GOT3 (cell line): Measurements from ENCODE around the gene RCAN2.

Experiments used
- DNase-seq: peaks from one replicate; lab custom pipeline; 2025; ENCODE audit warnings: mixed read lengths; lab: John Stamatoyannopoulos, UW

Gene RCAN2

GRCh38 chr6:46491628-46492547, 639 bp upstream of the RCAN2 start:
- DNase-seq: peak; percentile 21

- no peak for DNase-seq
Measured at GRCh38 chr6:46490425-46491200, 636 bp downstream of the RCAN2 start.

DNA sequence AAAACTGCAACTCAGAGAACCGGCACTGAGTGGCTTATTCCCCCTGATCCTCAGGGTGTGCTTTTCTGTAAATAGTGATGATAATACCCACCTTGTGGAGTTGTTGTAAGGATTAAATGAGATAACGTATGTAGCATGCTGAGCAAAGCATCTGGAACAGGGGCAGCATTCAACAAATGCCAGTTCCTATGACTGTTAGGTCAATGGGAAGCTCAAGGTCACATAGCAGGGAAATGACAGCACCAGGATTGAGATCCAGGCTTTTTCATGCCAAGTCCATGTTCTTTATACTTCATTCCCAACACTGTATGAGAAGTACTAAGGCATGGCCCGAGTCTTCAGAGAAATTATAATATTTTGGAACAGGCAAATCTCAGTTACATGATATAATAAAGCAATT, 5.1 kb downstream of the RCAN2 start:
- DNase-seq: no peak

GRCh38 chr6:46484081-46484820, 7.0 kb downstream of the RCAN2 start:
- no peak for DNase-seq

- no peak for DNase-seq
Measured at GRCh38 chr6:46476301-46476700, 14.9 kb downstream of the RCAN2 start.

GRCh38 chr6:46473881-46474280, 17.4 kb downstream of the RCAN2 start:
- no peak for DNase-seq

- no peak for DNase-seq
Measured at GRCh38 chr6:46472243-46472642, 19.0 kb downstream of the RCAN2 start.

GRCh38 chr6:46469021-46469420, 22.2 kb downstream of the RCAN2 start:
- no peak for DNase-seq

DNA sequence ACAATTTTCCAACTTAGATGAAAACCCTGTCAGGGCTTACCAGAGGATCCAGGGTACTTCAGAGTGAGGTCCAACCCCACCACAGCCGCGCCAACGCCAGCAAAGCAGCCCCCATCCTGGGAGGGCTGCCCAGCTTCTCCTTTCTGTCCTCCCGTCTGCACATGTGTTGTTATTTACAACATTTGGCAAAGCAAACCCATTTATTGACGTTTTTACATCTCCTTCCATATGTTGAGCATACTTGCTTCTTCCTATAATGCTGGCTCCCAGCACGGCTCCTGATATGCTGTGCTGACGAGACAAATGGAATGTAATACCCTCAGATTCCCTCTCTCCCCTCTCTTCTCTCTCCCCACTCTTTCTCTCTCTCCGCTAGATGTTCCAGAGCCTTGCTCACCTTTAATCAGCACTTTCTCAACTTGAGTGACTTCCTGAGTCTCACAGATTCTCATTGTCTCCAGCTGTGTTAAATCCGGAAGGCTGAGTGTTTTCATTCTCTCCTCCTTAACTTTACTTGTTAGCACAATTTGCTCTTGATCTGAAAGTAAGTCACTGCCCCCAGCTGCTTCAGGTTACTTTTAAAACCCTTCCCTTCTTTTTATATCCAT, 22.7 kb downstream of the RCAN2 start:
- DNase-seq: no peak

DNA sequence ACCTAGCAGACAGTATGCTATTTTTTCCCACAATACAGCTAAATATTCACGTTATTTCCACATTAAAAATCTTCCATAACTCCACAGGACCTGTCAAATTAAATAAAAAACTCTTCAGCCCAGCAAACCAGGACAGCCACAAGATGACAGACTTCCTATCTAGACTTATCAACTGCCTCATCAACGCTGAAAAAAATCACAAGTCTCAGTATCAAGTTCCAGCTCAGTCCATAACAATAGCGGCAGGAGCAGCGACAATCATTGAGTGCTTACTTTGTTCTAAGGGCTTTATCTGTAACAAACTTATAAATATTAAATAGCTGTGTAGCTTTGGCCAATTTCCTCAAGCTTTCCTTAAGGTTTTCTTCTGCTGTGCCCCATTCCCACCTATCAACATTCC, 24.7 kb downstream of the RCAN2 start:
- DNase-seq: no peak

- DNase-seq: no peak
Measured at GRCh38 chr6:46465294-46466165, 25.7 kb downstream of the RCAN2 start.

- no peak for DNase-seq
Measured at GRCh38 chr6:46456297-46456696, 35.0 kb downstream of the RCAN2 start.

GRCh38 chr6:46454691-46455090, 36.6 kb downstream of the RCAN2 start:
- no peak for DNase-seq

- no peak for DNase-seq
Measured at GRCh38 chr6:46453741-46454316, 37.4 kb downstream of the RCAN2 start.

GRCh38 chr6:46453216-46453615, 38.0 kb downstream of the RCAN2 start:
- no peak for DNase-seq

- DNase-seq: no peak
Measured at GRCh38 chr6:46452312-46452917, 38.8 kb downstream of the RCAN2 start.

DNA sequence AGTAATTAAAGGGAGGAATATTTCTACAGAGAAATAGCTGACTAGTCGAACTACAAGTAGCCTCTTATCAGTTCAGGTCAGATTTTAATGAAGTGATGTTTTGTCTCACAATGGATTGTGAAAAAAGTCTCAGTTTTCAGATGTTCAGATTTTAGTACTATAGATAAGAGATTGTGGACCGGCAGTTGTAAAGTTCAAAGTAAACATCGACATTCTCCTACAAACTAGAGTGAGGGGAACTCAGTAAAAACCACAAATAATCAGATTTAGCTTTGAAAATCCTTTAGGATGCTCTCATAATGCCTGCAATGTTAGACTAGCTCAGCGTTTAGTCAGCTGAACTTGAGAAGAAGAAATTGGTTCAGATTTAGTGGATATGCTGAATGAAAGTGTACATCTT, 39.9 kb downstream of the RCAN2 start:
- no peak for DNase-seq

- DNase-seq: no peak
Measured at GRCh38 chr6:46444772-46445454, 46.3 kb downstream of the RCAN2 start.

GRCh38 chr6:46443623-46444022, 47.6 kb downstream of the RCAN2 start:
- no peak for DNase-seq

DNA sequence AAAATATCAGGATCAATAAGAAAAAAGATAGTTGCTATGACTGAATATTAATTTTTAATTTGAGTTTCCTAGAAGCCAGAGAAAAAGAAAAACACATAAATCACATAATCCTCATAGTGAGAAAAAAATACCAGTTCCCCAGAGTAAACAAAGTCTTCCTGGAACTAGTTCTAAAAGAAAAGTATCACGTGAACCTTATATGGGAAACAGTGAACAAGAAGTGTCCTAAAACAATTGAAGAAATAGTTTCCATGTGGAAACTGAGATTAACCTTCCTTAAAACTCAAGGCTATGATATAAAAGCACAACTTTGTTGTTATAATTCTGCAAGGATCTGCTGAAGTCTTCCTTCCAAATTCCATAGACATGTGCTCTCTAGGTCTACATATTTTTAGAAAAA, 50.6 kb downstream of the RCAN2 start:
- DNase-seq: no peak
